Central memory CD8-positive, alpha-beta T cell (primary cell): ENCODE data around the gene SETD2.
"Not testable (repeated sequence)": the region's sequence is repeated elsewhere in the genome, so short reads cannot be mapped to it uniquely, and the experiment has no call there.

Source experiments
- ATAC-seq: fragments of 150-1000 bp; cut with Tn5 transposase; replicated peaks from 2 replicates; pipeline ENCODE4 v1.10.0; 2022; ENCODE audit warnings: mild to moderate bottlenecking, moderate FRiP score, moderate number of reproducible peaks; ENCODE audit not compliant: poor library complexity, severe bottlenecking; ENCODE audit errors: extremely low read depth
- DNase-seq, 2 donors: peaks; one replicate each; pipeline ENCODE4 v3.0.0; 2021; ENCODE audit warnings: low spot score in 2 of 2
- H3K27ac Mint-ChIP-seq: one replicate; pipeline ENCODE4 v1.8.0; 2022; ENCODE audit warnings: low read depth, mild to moderate bottlenecking, moderate library complexity, mixed read lengths
- H3K27me3 Mint-ChIP-seq: one replicate; pipeline ENCODE4 v1.8.0; 2022; ENCODE audit warnings: mixed read lengths
- H3K36me3 Mint-ChIP-seq: one replicate; pipeline ENCODE4 v1.8.0; 2022; ENCODE audit warnings: mild to moderate bottlenecking, moderate library complexity, mixed read lengths; ENCODE audit not compliant: insufficient read depth
- H3K4me1 Mint-ChIP-seq: one replicate; pipeline ENCODE4 v1.8.0; 2022; ENCODE audit warnings: mixed read lengths
- H3K4me3 Mint-ChIP-seq: one replicate; pipeline ENCODE4 v1.8.0; 2022; ENCODE audit warnings: mild to moderate bottlenecking, moderate library complexity, mixed read lengths
- H3K9me3 Mint-ChIP-seq: one replicate; pipeline ENCODE4 v1.8.0; 2022; ENCODE audit warnings: mixed read lengths

Gene SETD2, protein sequence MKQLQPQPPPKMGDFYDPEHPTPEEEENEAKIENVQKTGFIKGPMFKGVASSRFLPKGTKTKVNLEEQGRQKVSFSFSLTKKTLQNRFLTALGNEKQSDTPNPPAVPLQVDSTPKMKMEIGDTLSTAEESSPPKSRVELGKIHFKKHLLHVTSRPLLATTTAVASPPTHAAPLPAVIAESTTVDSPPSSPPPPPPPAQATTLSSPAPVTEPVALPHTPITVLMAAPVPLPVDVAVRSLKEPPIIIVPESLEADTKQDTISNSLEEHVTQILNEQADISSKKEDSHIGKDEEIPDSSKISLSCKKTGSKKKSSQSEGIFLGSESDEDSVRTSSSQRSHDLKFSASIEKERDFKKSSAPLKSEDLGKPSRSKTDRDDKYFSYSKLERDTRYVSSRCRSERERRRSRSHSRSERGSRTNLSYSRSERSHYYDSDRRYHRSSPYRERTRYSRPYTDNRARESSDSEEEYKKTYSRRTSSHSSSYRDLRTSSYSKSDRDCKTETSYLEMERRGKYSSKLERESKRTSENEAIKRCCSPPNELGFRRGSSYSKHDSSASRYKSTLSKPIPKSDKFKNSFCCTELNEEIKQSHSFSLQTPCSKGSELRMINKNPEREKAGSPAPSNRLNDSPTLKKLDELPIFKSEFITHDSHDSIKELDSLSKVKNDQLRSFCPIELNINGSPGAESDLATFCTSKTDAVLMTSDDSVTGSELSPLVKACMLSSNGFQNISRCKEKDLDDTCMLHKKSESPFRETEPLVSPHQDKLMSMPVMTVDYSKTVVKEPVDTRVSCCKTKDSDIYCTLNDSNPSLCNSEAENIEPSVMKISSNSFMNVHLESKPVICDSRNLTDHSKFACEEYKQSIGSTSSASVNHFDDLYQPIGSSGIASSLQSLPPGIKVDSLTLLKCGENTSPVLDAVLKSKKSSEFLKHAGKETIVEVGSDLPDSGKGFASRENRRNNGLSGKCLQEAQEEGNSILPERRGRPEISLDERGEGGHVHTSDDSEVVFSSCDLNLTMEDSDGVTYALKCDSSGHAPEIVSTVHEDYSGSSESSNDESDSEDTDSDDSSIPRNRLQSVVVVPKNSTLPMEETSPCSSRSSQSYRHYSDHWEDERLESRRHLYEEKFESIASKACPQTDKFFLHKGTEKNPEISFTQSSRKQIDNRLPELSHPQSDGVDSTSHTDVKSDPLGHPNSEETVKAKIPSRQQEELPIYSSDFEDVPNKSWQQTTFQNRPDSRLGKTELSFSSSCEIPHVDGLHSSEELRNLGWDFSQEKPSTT (N-terminal part only)

GRCh38 chr3:47164007-47164881, at the start of gene SETD2:
Gene SETD2 (minus strand): TSS chr3:47164113. CDS start chr3:47163924, 189 bp downstream.
- DNase-seq = peak; percentile 66 to 74
- no peaks in the 10 kb centered on the region for H3K27me3 Mint-ChIP-seq
- peak within 1 kb of the TSS; percentile 96 for H3K27ac Mint-ChIP-seq
- no peaks in the 10 kb centered on the region for H3K9me3 Mint-ChIP-seq
- H3K4me1 Mint-ChIP-seq = peaks cover 47% of the 10 kb centered on the region
- peaks cover 23% of the 10 kb centered on the region for H3K36me3 Mint-ChIP-seq
- peak within 1 kb of the TSS; percentile 88 for H3K4me3 Mint-ChIP-seq
- ATAC-seq = peak; percentile 93

DNA sequence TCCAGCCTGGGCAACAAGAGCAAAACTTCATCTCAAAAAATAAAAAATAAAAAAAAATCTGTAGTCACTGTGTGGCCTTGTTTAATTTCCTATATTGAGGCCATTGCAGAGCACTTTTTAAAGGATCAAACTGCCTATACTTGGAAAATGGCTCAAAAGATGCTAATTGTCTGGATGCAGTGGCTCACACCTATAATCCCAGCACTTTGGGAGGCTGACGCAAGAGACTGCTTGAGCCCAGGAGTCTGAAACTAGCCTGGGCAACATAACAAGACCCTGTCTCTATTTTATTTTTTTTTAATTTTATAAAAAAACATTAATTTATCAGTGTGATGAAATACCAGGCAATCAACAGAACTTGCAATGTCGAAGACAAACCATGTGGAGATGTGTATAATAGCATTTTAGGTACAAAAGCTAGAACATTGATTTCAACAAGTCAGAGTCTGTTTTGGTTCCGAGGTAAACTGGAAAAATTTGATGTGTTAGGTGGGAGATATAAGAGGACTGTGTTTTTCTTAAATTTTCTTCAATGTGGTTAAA, 47.0 kb upstream of the SETD2 start:
- Mint-ChIP-seq H3K4me3 (no peak overlapping the region), H3K27ac (no peak overlapping the region), H3K9me3 (no peaks in the 10 kb centered on the region), H3K4me1 (no peaks in the 10 kb centered on the region), H3K36me3 (no peaks in the 10 kb centered on the region), H3K27me3 (no peaks in the 10 kb centered on the region)
- ATAC-seq (no peak), DNase-seq (no peak)

DNA sequence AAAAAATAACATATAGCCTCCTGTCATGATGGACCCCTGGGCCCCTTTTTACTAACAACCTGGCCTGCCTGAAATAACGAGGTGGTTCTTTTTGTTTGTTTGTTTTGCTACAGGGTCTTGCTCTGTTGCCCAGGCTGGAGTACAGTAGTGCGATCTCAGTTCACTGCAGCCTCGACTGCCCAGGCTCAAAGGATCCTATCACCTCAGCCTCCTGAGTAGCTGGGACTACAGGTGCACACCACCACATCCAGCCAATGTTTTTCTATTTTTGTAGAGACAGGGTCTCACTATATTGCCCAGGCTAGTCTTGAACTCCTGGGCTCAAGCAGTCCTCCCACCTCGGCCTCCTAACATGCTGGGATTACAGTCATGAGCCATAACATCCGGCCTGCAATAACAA, 42.1 kb upstream of the SETD2 start:
- H3K27ac Mint-ChIP-seq, ATAC-seq, H3K9me3 Mint-ChIP-seq, DNase-seq, H3K4me1 Mint-ChIP-seq, H3K27me3 Mint-ChIP-seq, H3K4me3 Mint-ChIP-seq, H3K36me3 Mint-ChIP-seq: not testable (repeated sequence)

DNA sequence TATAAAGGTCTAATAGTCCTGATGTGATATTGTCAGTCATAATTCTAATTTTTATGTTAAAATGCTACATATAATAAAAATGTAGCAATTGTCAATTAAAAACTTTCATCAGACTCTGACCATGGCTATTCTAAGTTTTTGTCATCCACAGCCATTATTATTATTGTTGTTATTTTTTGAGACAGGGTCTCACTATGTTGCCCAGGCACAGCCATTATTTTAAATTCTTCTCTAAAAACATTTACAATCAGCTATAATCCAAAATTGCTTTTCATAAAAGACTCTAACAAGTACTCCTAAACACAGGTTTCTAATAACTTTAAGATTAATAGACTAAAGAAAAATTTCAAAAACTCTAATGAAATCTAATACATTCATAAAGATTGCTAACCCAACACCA, 41.0 kb upstream of the SETD2 start:
- no peak overlapping the region for H3K4me3 Mint-ChIP-seq
- peaks cover 2% of the 10 kb centered on the region for H3K36me3 Mint-ChIP-seq
- no peaks in the 10 kb centered on the region for H3K9me3 Mint-ChIP-seq
- DNase-seq (no peak), ATAC-seq (no peak)
- no peaks in the 10 kb centered on the region for H3K27me3 Mint-ChIP-seq
- H3K4me1 Mint-ChIP-seq = no peaks in the 10 kb centered on the region
- no peak overlapping the region for H3K27ac Mint-ChIP-seq

DNA sequence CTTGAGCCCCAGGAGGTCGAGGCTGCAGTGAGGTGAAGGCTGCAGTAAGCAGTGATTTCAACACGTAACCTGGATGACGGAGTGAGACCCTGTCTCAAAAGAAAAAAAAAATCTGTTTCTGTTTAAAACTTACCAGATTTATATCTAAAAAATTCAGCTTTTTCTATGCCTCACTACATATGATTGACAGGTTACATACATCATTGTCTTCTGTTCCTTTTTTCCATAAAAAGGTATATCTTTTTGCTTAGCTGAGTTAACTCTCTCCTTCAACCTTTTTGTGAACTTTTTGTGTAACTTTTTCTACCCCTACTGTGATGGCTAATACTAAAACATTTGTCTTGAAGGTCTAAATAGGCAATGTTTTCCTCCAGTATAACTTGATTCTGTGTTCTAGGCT, 38.6 kb upstream of the SETD2 start:
- no peak overlapping the region for H3K27ac Mint-ChIP-seq
- no peaks in the 10 kb centered on the region for H3K9me3 Mint-ChIP-seq
- H3K27me3 Mint-ChIP-seq = no peaks in the 10 kb centered on the region
- ATAC-seq (no peak), DNase-seq (no peak)
- H3K4me1 Mint-ChIP-seq = no peaks in the 10 kb centered on the region
- H3K4me3 Mint-ChIP-seq = no peak overlapping the region
- H3K36me3 Mint-ChIP-seq = peaks cover 2% of the 10 kb centered on the region

GRCh38 chr3:47197287-47197686, 33.4 kb upstream of the SETD2 start:
- Mint-ChIP-seq H3K27ac (no peak overlapping the region), H3K4me3 (no peak overlapping the region), H3K36me3 (peaks cover 4% of the 10 kb centered on the region), H3K9me3 (no peaks in the 10 kb centered on the region), H3K4me1 (no peaks in the 10 kb centered on the region), H3K27me3 (no peaks in the 10 kb centered on the region)
- DNase-seq = no peak
- ATAC-seq = no peak

DNA sequence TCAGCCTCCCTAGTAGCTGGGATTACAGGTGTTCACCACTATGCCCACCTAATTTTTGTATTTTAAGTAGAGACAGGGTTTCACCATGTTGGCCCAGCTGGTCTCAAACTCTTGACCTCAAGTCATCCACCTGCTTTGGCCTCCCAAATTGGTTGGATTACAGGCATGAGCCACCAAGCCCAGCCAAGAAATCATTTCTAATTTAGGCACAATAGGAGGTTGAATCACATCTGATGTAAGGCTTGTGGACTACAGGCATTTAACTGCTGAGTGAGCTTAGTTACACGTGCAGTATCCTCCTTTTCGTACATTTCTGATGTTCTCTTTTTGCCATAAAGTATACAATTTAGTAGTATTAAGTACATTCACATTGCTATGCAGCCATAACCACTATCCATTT, 31.1 kb upstream of the SETD2 start:
- Mint-ChIP-seq H3K36me3 (peaks cover 2% of the 10 kb centered on the region), H3K27me3 (no peaks in the 10 kb centered on the region), H3K4me3 (no peak overlapping the region), H3K9me3 (no peaks in the 10 kb centered on the region), H3K27ac (no peak overlapping the region), H3K4me1 (no peaks in the 10 kb centered on the region)
- DNase-seq (no peak), ATAC-seq (no peak)

- Mint-ChIP-seq H3K9me3 (no peaks in the 10 kb centered on the region), H3K36me3 (peaks cover 2% of the 10 kb centered on the region), H3K4me3 (no peak overlapping the region), H3K4me1 (no peaks in the 10 kb centered on the region), H3K27ac (no peak overlapping the region), H3K27me3 (no peaks in the 10 kb centered on the region)
- DNase-seq (no peak), ATAC-seq (no peak)
Observed at GRCh38 chr3:47193871-47194859, 30.3 kb upstream of the SETD2 start.

GRCh38 chr3:47186285-47186684, 22.4 kb upstream of the SETD2 start:
- Mint-ChIP-seq H3K9me3 (no peaks in the 10 kb centered on the region), H3K27me3 (no peaks in the 10 kb centered on the region), H3K4me1 (no peaks in the 10 kb centered on the region), H3K4me3 (no peak overlapping the region), H3K27ac (no peak overlapping the region), H3K36me3 (no peaks in the 10 kb centered on the region)
- ATAC-seq = no peak
- DNase-seq = no peak

DNA sequence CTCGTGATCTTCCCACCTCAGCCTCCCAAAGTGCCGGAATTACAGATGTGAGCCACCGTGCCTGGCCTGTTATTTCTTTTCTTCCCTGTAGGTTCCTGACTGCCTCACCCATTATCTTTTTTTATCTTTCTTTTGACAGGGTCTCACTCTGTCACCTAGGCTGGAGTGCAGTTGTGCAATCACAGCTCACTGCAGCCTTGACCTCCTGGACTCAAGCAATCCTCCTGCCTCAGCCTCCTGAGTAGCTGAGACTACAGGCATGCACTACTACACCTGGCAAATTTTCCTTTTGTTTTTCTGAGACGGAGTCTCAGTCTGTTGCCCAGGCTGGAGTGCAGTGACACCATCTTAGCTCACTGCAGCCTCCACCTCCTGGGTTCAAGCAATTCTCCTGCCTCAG, 17.8 kb upstream of the SETD2 start:
- DNase-seq, H3K27ac Mint-ChIP-seq, ATAC-seq, H3K36me3 Mint-ChIP-seq, H3K4me3 Mint-ChIP-seq, H3K9me3 Mint-ChIP-seq, H3K27me3 Mint-ChIP-seq, H3K4me1 Mint-ChIP-seq: not testable (repeated sequence)

DNA sequence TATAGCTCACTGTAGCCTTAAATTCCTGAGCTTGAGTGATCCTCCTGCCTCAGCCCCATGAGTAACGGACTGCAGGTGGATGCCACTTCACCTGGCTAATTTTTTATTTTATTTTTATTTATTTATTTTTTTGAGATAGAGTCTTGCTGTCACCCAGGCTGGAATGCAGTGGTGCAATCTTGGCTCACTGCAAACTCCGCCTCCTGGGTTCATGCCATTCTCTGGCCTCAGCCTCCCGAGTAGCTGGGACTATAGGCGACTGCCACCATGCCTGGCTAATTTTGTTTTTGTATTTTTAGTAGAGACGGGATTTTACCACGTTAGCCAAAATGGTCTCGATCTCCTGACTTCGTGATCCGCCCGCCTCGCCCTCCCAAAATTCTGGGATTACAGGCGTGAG, 16.1 kb upstream of the SETD2 start:
- H3K4me1 Mint-ChIP-seq, H3K9me3 Mint-ChIP-seq, H3K27me3 Mint-ChIP-seq, DNase-seq, H3K36me3 Mint-ChIP-seq, H3K27ac Mint-ChIP-seq, H3K4me3 Mint-ChIP-seq, ATAC-seq: not testable (repeated sequence)
